ENCODE measurements around the gene RBFOX2. TPM values are rescaled to one million over a fixed set of nuclear protein-coding genes. Genes with fewer than 3 reads are reported as not detected.
"Not testable (repeated sequence)": the region's sequence is repeated elsewhere in the genome, so short reads cannot be mapped to it uniquely, and the experiment has no call there.

RBFOX2 gene
- polyA plus RNA-seq, 1 of the 3 experiments (the other 2 are of a cell fraction) = 115 TPM

- no peaks in the 10 kb centered on the region for H3K9me2 ChIP-seq
- POLR2A ChIA-PET = no interaction called here
- CTCF ChIA-PET = interaction anchor here (1.0 kb wide), 1 partner anchor 263 kb away, joined by 3 read pairs; no protein-coding TSS in a partner anchor
- H4K20me1 ChIP-seq (ENCODE audit: insufficient read depth) = peaks cover 73% of the 10 kb centered on the region
- H3K79me2 ChIP-seq (ENCODE audit: insufficient read depth) = peaks cover 99% of the 10 kb centered on the region
- 87% methylated on average over 2 of the region's 2 CpGs for whole genome bisulfite sequencing (ENCODE audit: low lambda C conversion rate)
- TF ChIP-seq EP300 (IDR thresholded peaks at IDR 0.05; ENCODE audit: borderline replicate concordance in 1 of 2, low read depth in 1 of 2, low read length in 1 of 2) (no peak), RXRA (IDR thresholded peaks at IDR 0.05; ENCODE audit: borderline replicate concordance, low read depth) (no peak), RFX5 (IDR thresholded peaks at IDR 0.05; ENCODE audit: low read length) (no peak), FOXM1 (IDR thresholded peaks at IDR 0.05; ENCODE audit: low read depth) (no peak), TAF1 (IDR thresholded peaks at IDR 0.05; ENCODE audit: borderline replicate concordance, low read depth, low read length) (no peak), SMC3 (IDR thresholded peaks at IDR 0.05; ENCODE audit: low read depth, low read length) (no peak), PBX3 (IDR thresholded peaks at IDR 0.05) (no peak), ELF1 (IDR thresholded peaks at IDR 0.05) (no peak), ZBTB33 (IDR thresholded peaks at IDR 0.05; ENCODE audit: borderline replicate concordance, low read depth) (no peak), NRF1 (IDR thresholded peaks at IDR 0.05; ENCODE audit: low read depth, low read length) (no peak), MEF2A (IDR thresholded peaks at IDR 0.05; ENCODE audit: borderline replicate concordance, low read depth) (no peak), NFIC (IDR thresholded peaks at IDR 0.05; ENCODE audit: borderline replicate concordance) (no peak), REST (IDR thresholded peaks at IDR 0.05; ENCODE audit: low read depth, low read length) (no peak), TCF12 (IDR thresholded peaks at IDR 0.05) (no peak), POLR2AphosphoS5 (IDR thresholded peaks at IDR 0.05; ENCODE audit: low read depth, low read length) (no peak), CHD2 (IDR thresholded peaks at IDR 0.05; ENCODE audit: low read length, partially characterized antibody) (no peak), RCOR1 (IDR thresholded peaks at IDR 0.05; ENCODE audit: low read length) (no peak), RAD21 (IDR thresholded peaks at IDR 0.05; ENCODE audit: low read length) (no peak)
- TF ChIP-seq, protein P1, sequence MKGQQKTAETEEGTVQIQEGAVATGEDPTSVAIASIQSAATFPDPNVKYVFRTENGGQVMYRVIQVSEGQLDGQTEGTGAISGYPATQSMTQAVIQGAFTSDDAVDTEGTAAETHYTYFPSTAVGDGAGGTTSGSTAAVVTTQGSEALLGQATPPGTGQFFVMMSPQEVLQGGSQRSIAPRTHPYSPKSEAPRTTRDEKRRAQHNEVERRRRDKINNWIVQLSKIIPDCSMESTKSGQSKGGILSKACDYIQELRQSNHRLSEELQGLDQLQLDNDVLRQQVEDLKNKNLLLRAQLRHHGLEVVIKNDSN (IDR thresholded peaks at IDR 0.05; ENCODE audit: borderline replicate concordance, low read depth) = no peak
- H3K4me1 ChIP-seq (ENCODE audit: control insufficient read depth in 1 of 2, insufficient read depth in 2 of 2, low read depth in 1 of 2, low read length in 1 of 2) = no peaks in the 10 kb centered on the region; a peak in 1 of 4 replicates
- no peaks in the 10 kb centered on the region for H3K27me3 ChIP-seq (ENCODE audit: insufficient read depth)
- H3K27ac ChIP-seq (ENCODE audit: low read depth in 2 of 2, low read length in 1 of 2) = peak overlapping the region in 1 of 2 experiments; percentile 4; a peak in 1 of 4 replicates
- H3K36me3 ChIP-seq (replicated peaks in 1 of 2; ENCODE audit: control insufficient read depth in 1 of 2, insufficient read depth in 2 of 2, low read length in 1 of 2) = peaks cover 38 to 45% of the 10 kb centered on the region in 2 experiments
- H3K4me2 ChIP-seq = no peak overlapping the region
- H3K9ac ChIP-seq = no peak overlapping the region
- H3K4me3 ChIP-seq (ENCODE audit: low read depth in 2 of 2, low read length in 1 of 2) = no peak overlapping the region
- no peak for DNase-seq
- H3K9me3 ChIP-seq = no peaks in the 10 kb centered on the region
- peaks cover 6% of the 10 kb centered on the region for H3F3A ChIP-seq (replicated peaks; ENCODE audit: insufficient read depth)
- no peak overlapping the region for H2AFZ ChIP-seq (ENCODE audit: low read depth)
Observed at GRCh38 chr22:35802885-35803284, 225.7 kb downstream of the RBFOX2 start.

DNA sequence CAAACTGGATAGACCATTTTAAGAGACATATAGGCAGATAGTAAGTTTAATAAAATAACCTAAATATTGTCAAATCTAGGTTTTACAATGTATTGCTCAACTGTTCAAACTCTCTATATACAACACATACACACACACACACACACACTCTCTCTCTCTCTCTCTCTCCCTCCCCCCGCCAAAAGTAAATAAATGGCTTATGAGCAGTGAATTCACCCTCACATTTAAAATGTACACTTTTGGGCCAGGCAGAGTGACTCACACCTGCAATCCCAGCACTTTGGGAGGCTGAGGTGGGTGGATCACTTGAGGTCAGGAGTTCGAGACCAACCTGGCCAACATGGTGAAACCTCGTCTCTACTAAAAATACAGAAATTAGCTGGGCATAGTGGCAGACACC is 227.3 kb downstream of the RBFOX2 start:
- H3K27me3 ChIP-seq (ENCODE audit: insufficient read depth); H3K27ac ChIP-seq (ENCODE audit: low read depth in 2 of 2, low read length in 1 of 2); H3K9me2 ChIP-seq; CTCF ChIA-PET; H3K4me2 ChIP-seq; DNase-seq; H2AFZ ChIP-seq (ENCODE audit: low read depth); H3K4me1 ChIP-seq (ENCODE audit: control insufficient read depth in 1 of 2, insufficient read depth in 2 of 2, low read depth in 1 of 2, low read length in 1 of 2); POLR2A ChIA-PET; H3K4me3 ChIP-seq (ENCODE audit: low read depth in 2 of 2, low read length in 1 of 2); H3F3A ChIP-seq (replicated peaks; ENCODE audit: insufficient read depth); H3K9ac ChIP-seq; H3K9me3 ChIP-seq: not testable (repeated sequence)
- Histone ChIP-seq H3K36me3 (replicated peaks in 1 of 2; ENCODE audit: control insufficient read depth in 1 of 2, insufficient read depth in 2 of 2, low read length in 1 of 2) (peaks cover 29 to 42% of the 10 kb centered on the region in 2 experiments), H4K20me1 (ENCODE audit: insufficient read depth) (peaks cover 69% of the 10 kb centered on the region), H3K79me2 (ENCODE audit: insufficient read depth) (peaks cover 99% of the 10 kb centered on the region)
- 86% methylated on average over 3 of the region's 3 CpGs for WGBS (ENCODE audit: low lambda C conversion rate)
